HG03469 (cell line): ENCODE data around the gene TGFBR1.
"Not testable (repeated sequence)": the region's sequence is repeated elsewhere in the genome, so short reads cannot be mapped to it uniquely, and the experiment has no call there.

Experiments used
- ATAC-seq: cut with Tn5 transposase; IDR thresholded peaks from one replicate; pipeline ENCODE4 v1.9.1; 2021; ENCODE audit warnings: mild to moderate bottlenecking, moderate library complexity, moderate number of reproducible peaks; ENCODE audit not compliant: unreplicated experiment

TGFBR1 gene

GRCh38 chr9:99184475-99185347 lies 79.8 kb downstream of the TGFBR1 start:
- ATAC-seq: no peak

GRCh38 chr9:99185348-99185632 lies 80.4 kb downstream of the TGFBR1 start:
- ATAC-seq: no peak

- ATAC-seq: no peak
Measured at GRCh38 chr9:99185934-99186333, 81.0 kb downstream of the TGFBR1 start.

GRCh38 chr9:99187311-99187710 lies 82.4 kb downstream of the TGFBR1 start:
- no peak for ATAC-seq

- ATAC-seq: no peak
Measured at GRCh38 chr9:99189186-99189585, 84.3 kb downstream of the TGFBR1 start.

- no peak for ATAC-seq
Measured at GRCh38 chr9:99189887-99190596, 85.1 kb downstream of the TGFBR1 start.

- ATAC-seq: no peak
Measured at GRCh38 chr9:99190597-99191283, 85.8 kb downstream of the TGFBR1 start.

GRCh38 chr9:99192786-99193465 lies 88.0 kb downstream of the TGFBR1 start:
- no peak for ATAC-seq

- ATAC-seq: no peak
Measured at GRCh38 chr9:99193466-99193821, 88.5 kb downstream of the TGFBR1 start.

GRCh38 chr9:99196484-99196883 lies 91.6 kb downstream of the TGFBR1 start:
- ATAC-seq: not testable (repeated sequence)

GRCh38 chr9:99197124-99197630 lies 92.3 kb downstream of the TGFBR1 start:
- ATAC-seq: no peak

- ATAC-seq: no peak
Measured at GRCh38 chr9:99197987-99198386, 93.1 kb downstream of the TGFBR1 start.

GRCh38 chr9:99199938-99200539 lies 95.1 kb downstream of the TGFBR1 start:
- ATAC-seq: no peak

- ATAC-seq: no peak
Measured at GRCh38 chr9:99201603-99202002, 96.7 kb downstream of the TGFBR1 start.
